GM23248 (cell line): ENCODE results near the gene COL18A1. TPM values are rescaled to one million over a fixed set of nuclear protein-coding genes. Genes with fewer than 3 reads are reported as not detected.

Source experiments
- DNase-seq: peaks from one replicate; pipeline ENCODE4 v3.0.0-alpha.2; 2015
- H2AFZ ChIP-seq: fragments of 200-600 bp; sonication (generic); 2 replicates; pipeline ENCODE4 v1.6.1; 2016; ENCODE audit warnings: antibody characterized with exemption
- H3F3A ChIP-seq: fragments of 200-600 bp; sonication (generic); 2 replicates; pipeline ENCODE4 v1.6.1; 2016; ENCODE audit warnings: mild to moderate bottlenecking, antibody characterized with exemption, mixed run types; ENCODE audit not compliant: insufficient read depth
- H3K27ac ChIP-seq: fragments of 200-600 bp; sonication (generic); 2 replicates; pipeline ENCODE4 v1.5.1; 2016; ENCODE audit warnings: mild to moderate bottlenecking
- H3K27me3 ChIP-seq: fragments of 200-600 bp; sonication (generic); replicated peaks from 2 replicates; pipeline ENCODE4 v1.6.1; 2016; ENCODE audit warnings: mild to moderate bottlenecking; ENCODE audit not compliant: insufficient read depth
- H3K36me3 ChIP-seq: fragments of 200-600 bp; sonication (generic); 2 replicates; pipeline ENCODE4 v1.6.1; 2016; ENCODE audit warnings: low read depth, mild to moderate bottlenecking
- H3K4me1 ChIP-seq: fragments of 200-600 bp; sonication (generic); 2 replicates; pipeline ENCODE4 v1.6.1; 2016; ENCODE audit warnings: mild to moderate bottlenecking; ENCODE audit not compliant: insufficient read depth
- H3K4me2 ChIP-seq: fragments of 200-600 bp; sonication (generic); one replicate; pipeline ENCODE4 v1.6.1; 2016; ENCODE audit warnings: mild to moderate bottlenecking; ENCODE audit not compliant: unreplicated experiment
- H3K4me3 ChIP-seq: fragments of 200-600 bp; sonication (generic); 2 replicates; pipeline ENCODE4 v1.5.1; 2016; ENCODE audit warnings: mild to moderate bottlenecking
- H3K79me2 ChIP-seq: fragments of 200-600 bp; sonication (generic); 2 replicates; pipeline ENCODE4 v1.6.1; 2016; ENCODE audit warnings: mild to moderate bottlenecking; ENCODE audit not compliant: insufficient read depth
- H3K9ac ChIP-seq: fragments of 200-600 bp; sonication (generic); 2 replicates; pipeline ENCODE4 v1.6.1; 2016; ENCODE audit warnings: mild to moderate bottlenecking
- H3K9me2 ChIP-seq: fragments of 200-600 bp; sonication (generic); 2 replicates; pipeline ENCODE4 v1.6.1; 2016; ENCODE audit warnings: mixed run types, mild to moderate bottlenecking, moderate library complexity; ENCODE audit not compliant: insufficient read depth
- H3K9me3 ChIP-seq: fragments of 200-600 bp; sonication (generic); one replicate; pipeline ENCODE4 v1.6.1; 2017; ENCODE audit warnings: low read depth
- H4K20me1 ChIP-seq: fragments of 200-600 bp; sonication (generic); 2 replicates; pipeline ENCODE4 v1.6.0; 2016; ENCODE audit not compliant: insufficient read depth
- EZH2 ChIP-seq: fragments of 200-600 bp; sonication (generic); IDR thresholded peaks from 2 replicates; pipeline ENCODE4 v1.6.1; 2018; ENCODE audit warnings: antibody characterized with exemption, mild to moderate bottlenecking; ENCODE audit not compliant: insufficient read depth, poor library complexity, severe bottlenecking
- EZH2phosphoT487 ChIP-seq: fragments of 200-600 bp; sonication (generic); IDR thresholded peaks from 2 replicates; pipeline ENCODE4 v1.6.1; 2018; ENCODE audit warnings: antibody characterized with exemption, moderate library complexity, mild to moderate bottlenecking, low read depth; ENCODE audit not compliant: insufficient read depth
- WGBS, 2 experiments: methylation state at CpG; one replicate each; pipeline ENCODE4 v1.1.6; 2015 to 2017; ENCODE audit warnings: low lambda C conversion rate in 2 of 2, low coverage in 1 of 2; ENCODE audit errors: missing lambda C conversion rate in 2 of 2; 5-methylcytosine and 5-hydroxymethylcytosine counted together
- in situ Hi-C: fragments of 300-500 bp; cut with MboI; formaldehyde crosslinking; loops from 2 replicates; pipeline ENCODE4 v1.15.0; 2020
- polyA plus RNA-seq: library from polyadenylated mRNA; unstranded; fragments of >200 nt; fragmentation: Nextera tagmentation; extraction: Ambion mirVana; gene quantifications from 2 replicates; pipeline ENCODE4 v1.2.1, GENCODE V29; 2016
- total RNA-seq: library from RNA; depleted of rRNA; stranded (reverse); fragments of >200 nt; shearing (Covaris generic); gene quantifications from 2 replicates; pipeline ENCODE4 v1.2.3, GENCODE V29; 2014

Gene COL18A1
- total and polyA plus RNA-seq, 2 experiments from 2014 or later = 1.7 to 30.5 TPM

DNA sequence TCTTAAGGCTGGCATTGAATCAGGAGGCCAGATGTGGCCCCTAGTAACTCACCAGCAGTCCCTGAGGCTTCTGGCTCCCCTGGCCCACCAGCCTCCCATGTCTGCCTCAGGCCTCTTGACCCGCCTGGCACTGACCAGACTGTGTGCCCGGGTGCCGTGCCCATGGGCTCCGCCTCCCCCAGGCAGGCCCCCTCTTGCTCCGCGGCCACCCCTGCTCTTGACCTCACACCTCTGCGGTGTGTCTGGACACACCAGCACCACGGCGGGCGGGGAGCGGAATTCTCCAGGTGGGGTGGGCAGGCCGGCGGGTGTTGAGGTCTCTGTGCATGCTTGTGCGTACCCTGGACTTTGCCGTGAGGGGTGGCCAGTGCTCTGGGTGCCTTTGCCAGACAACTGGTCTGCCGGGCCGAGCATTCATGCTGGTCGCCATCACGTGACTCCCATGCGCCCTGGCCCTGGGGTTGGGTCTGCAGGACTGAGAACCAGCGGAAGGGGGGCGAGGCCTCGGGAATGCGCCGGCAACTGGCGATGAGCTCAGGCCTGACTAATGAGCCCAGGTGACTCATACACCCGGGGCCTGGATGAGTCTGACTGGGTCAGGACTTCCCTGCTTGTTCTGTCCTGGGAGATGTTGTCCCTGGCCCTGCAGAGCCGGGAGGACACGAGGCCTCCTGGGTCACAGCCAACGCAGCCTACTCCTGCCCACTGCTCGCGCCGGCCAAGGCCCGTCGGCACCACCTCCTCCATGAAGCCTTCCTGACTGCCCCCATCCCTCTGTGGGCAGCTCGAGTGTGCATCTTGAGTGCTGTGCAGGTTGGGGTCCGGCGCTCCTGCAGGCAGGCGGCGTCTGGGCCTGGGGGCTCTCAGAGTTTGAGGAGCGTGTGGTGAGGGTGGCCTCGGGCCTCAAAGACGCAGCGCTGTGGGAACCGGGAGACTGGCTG lies 22.6 kb downstream of the COL18A1 start:
- H3K27me3 ChIP-seq = no peaks in the 10 kb centered on the region
- no peaks in the 10 kb centered on the region for H3K79me2 ChIP-seq
- H3K4me2 ChIP-seq = peak overlapping the region; percentile 41
- WGBS, 2 experiments = 37 to 43% methylated on average over 36 to 44 of the region's 45 CpGs
- H3K9ac ChIP-seq = peak overlapping the region; percentile 28
- no peaks in the 10 kb centered on the region for H3F3A ChIP-seq
- no peaks in the 10 kb centered on the region for H3K36me3 ChIP-seq
- H3K9me2 ChIP-seq = no peaks in the 10 kb centered on the region
- DNase-seq = peak; percentile 96
- no peak overlapping the region for H2AFZ ChIP-seq
- in situ Hi-C loops = no loop called here
- H3K4me3 ChIP-seq = no peak overlapping the region
- peaks cover 12% of the 10 kb centered on the region for H3K4me1 ChIP-seq
- no peak for TF ChIP-seq EZH2phosphoT487
- no peak for TF ChIP-seq EZH2
- H3K9me3 ChIP-seq = no peaks in the 10 kb centered on the region
- H4K20me1 ChIP-seq = no peaks in the 10 kb centered on the region
- H3K27ac ChIP-seq = no peak overlapping the region

DNA sequence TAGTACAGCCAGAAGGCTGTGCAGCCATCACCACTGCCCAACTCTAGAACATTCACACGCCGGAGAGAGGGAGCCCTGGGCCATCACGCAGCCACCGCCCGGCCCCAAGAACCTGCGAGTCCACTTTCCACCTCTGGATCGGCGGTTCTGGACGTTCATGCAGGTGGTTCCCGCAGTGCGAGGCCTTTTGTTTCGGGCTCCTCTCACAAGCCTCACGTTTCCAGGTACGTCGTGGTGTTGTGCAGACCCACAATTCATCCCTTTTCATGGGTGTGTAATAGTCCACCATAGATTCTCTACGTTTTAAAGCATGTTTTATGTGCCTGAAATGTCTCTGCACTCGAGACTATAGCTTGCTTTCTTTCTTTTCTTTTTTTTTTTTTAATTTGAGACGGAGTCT lies 23.6 kb downstream of the COL18A1 start:
- Histone ChIP-seq H3K27me3 (no peaks in the 10 kb centered on the region), H3F3A (peaks cover 6% of the 10 kb centered on the region; the same call in 1 of the 2 replicates), H3K4me3 (no peak overlapping the region), H3K36me3 (no peaks in the 10 kb centered on the region), H3K4me2 (no peak overlapping the region), H4K20me1 (no peaks in the 10 kb centered on the region), H3K79me2 (no peaks in the 10 kb centered on the region), H3K9me3 (no peaks in the 10 kb centered on the region), H3K9ac (no peak overlapping the region), H2AFZ (no peak overlapping the region), H3K9me2 (no peaks in the 10 kb centered on the region), H3K4me1 (peaks cover 18% of the 10 kb centered on the region), H3K27ac (no peak overlapping the region)
- WGBS, 2 experiments = 97% methylated on average over 18 of the region's 18 CpGs
- in situ Hi-C loops = no loop called here
- no peak for DNase-seq
- TF ChIP-seq EZH2phosphoT487 = no peak
- no peak for TF ChIP-seq EZH2

DNA sequence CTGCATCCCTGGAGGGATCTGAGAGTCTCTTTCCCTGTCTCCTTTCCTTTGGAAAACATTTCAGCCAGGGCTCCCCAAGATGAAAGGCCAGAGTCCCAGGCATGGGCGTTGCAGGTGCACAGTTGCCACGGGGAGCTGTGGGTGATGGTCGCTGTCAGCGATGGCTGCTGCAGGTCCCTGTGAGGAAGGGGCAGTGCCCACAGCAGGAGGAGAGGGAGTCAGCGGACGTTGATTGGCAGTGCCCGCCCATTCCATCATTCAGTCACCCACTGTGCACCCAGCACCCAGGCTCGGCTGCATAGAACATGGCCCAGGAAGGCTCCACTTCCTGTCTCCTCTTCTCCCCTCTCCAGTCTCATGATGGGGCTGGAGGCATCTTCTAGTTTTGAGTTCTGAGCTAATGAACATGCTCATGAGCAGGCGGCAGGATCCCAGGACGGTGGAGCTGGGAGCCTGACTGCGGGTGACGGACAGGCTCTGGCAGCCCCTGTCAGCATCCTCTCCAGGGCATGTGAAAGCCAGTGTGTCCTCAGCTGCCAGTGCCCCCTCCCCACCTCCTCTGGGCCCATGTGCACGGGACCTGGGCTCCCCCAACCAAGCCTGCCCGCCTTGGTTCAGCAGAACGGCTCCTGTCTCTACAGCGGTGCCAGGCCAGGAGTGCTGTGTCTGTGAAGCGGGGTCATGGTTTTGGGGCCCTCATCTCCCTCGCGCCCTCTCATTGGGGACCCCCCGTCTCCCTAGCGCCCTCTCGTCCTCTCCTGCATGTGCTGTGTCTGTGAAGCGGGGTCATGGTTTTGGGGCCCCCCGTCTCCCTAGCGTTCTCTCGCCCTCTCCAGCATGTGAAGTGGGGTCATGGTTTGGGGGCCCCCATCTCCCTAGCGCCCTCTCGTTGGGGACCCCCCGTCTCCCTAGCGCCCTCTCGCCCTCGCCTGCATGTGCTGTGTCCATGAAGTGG lies 24.5 kb downstream of the COL18A1 start:
- no peaks in the 10 kb centered on the region for H3K36me3 ChIP-seq
- WGBS, 2 experiments = 94 to 96% methylated on average over 28 to 32 of the region's 32 CpGs
- H3K9me3 ChIP-seq = no peaks in the 10 kb centered on the region
- no peaks in the 10 kb centered on the region for H3K27me3 ChIP-seq
- in situ Hi-C loops = no loop called here
- H3K79me2 ChIP-seq = no peaks in the 10 kb centered on the region
- no peak overlapping the region for H3K4me3 ChIP-seq
- DNase-seq = no peak
- TF ChIP-seq EZH2phosphoT487 (no peak), EZH2 (no peak)
- H2AFZ ChIP-seq = no peak overlapping the region
- no peaks in the 10 kb centered on the region for H3K9me2 ChIP-seq
- no peaks in the 10 kb centered on the region for H4K20me1 ChIP-seq
- peaks cover 6% of the 10 kb centered on the region; the same call in 1 of the 2 replicates for H3F3A ChIP-seq
- no peak overlapping the region for H3K4me2 ChIP-seq
- H3K27ac ChIP-seq = no peak overlapping the region
- H3K9ac ChIP-seq = no peak overlapping the region
- peaks cover 18% of the 10 kb centered on the region for H3K4me1 ChIP-seq
